Panc1 (cell line): ENCODE data around the gene DCDC2B. TPM values are rescaled to one million over a fixed set of nuclear protein-coding genes. Genes with fewer than 3 reads are reported as not detected.

ENCODE experiments used
- ATAC-seq: fragments of 200-7000 bp; cut with Tn5 transposase; 2 replicates; pipeline ENCODE4 v1.9.1; 2020; ENCODE audit warnings: mild to moderate bottlenecking, moderate library complexity
- BruUV-seq: library from RNA; stranded (reverse); fragments of 400-500 nt; replicated peaks from 2 replicates; lab custom pipeline; 2021; lab: Mats Ljungman, UMichigan
- CTCF ChIA-PET: fragments of 300-600 bp; sonication (Branson Sonifier 250); formaldehyde crosslinking; loops from one replicate; lab custom pipeline; 2022; ENCODE audit warnings: antibody characterized with exemption; lab: Charles Lee
- POLR2A ChIA-PET: fragments of 300-600 bp; sonication (Branson Sonifier 250); formaldehyde crosslinking; loops from one replicate; lab custom pipeline; 2022; ENCODE audit warnings: antibody characterized with exemption; lab: Charles Lee
- DNase-seq: peaks from one replicate; pipeline ENCODE4 v3.0.0-alpha.2; 2010; ENCODE audit warnings: low read depth, low spot score
- H3K27ac ChIP-seq: 2 replicates; pipeline ENCODE4 v1.5.1; 2011; ENCODE audit warnings: mild to moderate bottlenecking, low read length, inconsistent platforms
- H3K27me3 ChIP-seq: fragments of 200-500 bp; sonication (Bioruptor generic); 2 replicates; pipeline ENCODE4 v1.6.0; 2014; ENCODE audit warnings: low read length, inconsistent platforms; ENCODE audit not compliant: control insufficient read depth, insufficient read depth
- H3K36me3 ChIP-seq: fragments of 200-500 bp; sonication (Bioruptor generic); 2 replicates; pipeline ENCODE4 v1.5.1; 2014; ENCODE audit warnings: inconsistent platforms, mild to moderate bottlenecking, low read length, moderate library complexity; ENCODE audit not compliant: control insufficient read depth, insufficient read depth
- H3K4me1 ChIP-seq: 2 replicates; pipeline ENCODE4 v1.5.1; 2011; ENCODE audit warnings: inconsistent platforms, mild to moderate bottlenecking, low read length, moderate library complexity; ENCODE audit not compliant: control insufficient read depth, insufficient read depth
- H3K4me3 ChIP-seq, 2 experiments: 2 replicates each; pipeline ENCODE4 v1.5.1; 2011 to 2012; ENCODE audit warnings: low read depth in 2 of 2, low read length in 2 of 2, mild to moderate bottlenecking in 2 of 2, inconsistent platforms in 1 of 2, moderate library complexity in 1 of 2
- H3K9me3 ChIP-seq: fragments of 200-500 bp; sonication (Bioruptor generic); 2 replicates; pipeline ENCODE4 v1.5.1; 2014; ENCODE audit warnings: low read depth, mild to moderate bottlenecking, inconsistent platforms, low read length, moderate library complexity; ENCODE audit not compliant: control insufficient read depth, insufficient read depth
- POLR2AphosphoS5 ChIP-seq: IDR thresholded peaks from 2 replicates; pipeline ENCODE4 v1.6.1; 2012; ENCODE audit warnings: mild to moderate bottlenecking, low read depth, low read length, moderate library complexity
- SIN3A ChIP-seq: IDR thresholded peaks from 2 replicates; pipeline ENCODE4 v1.6.1; 2012; ENCODE audit warnings: low read depth, mild to moderate bottlenecking, low read length, moderate library complexity, borderline replicate concordance; ENCODE audit not compliant: insufficient read depth
- TCF7L2 ChIP-seq: IDR thresholded peaks from 2 replicates; pipeline ENCODE4 v1.6.1; 2011; ENCODE audit warnings: mild to moderate bottlenecking, low read depth, low read length, inconsistent platforms
- in situ Hi-C: cut with HindIII; loops from 2 replicates; pipeline ENCODE4 v1.10.0; 2016; ENCODE audit warnings: low sequenced_read_pairs, low pct_unique_long_range_greater_than_20kb
- intact Hi-C: fragments of 100-400 bp; cut with micrococcal nuclease; formaldehyde crosslinking; loops from one replicate; pipeline ENCODE4 v1.10.0; 2022; ENCODE audit not compliant: unreplicated experiment
- total RNA-seq: library from RNA; stranded (reverse); gene quantifications from one replicate; pipeline ENCODE4 v1.2.1, GENCODE V29; 2021; ENCODE audit not compliant: unreplicated experiment
- TF ChIP-seq, protein P1 (sequence below), 2 experiments: IDR thresholded peaks; 2 replicates each; pipeline ENCODE4 v1.6.1; 2011 to 2012; ENCODE audit warnings: low read depth in 2 of 2, control low read depth in 1 of 2, low read length in 1 of 2, mild to moderate bottlenecking in 1 of 2, moderate library complexity in 1 of 2; ENCODE audit not compliant: insufficient read depth in 1 of 2
- TF ChIP-seq, protein P2 (sequence below): fragments of 450-650 bp; IDR thresholded peaks from 2 replicates; pipeline ENCODE4 v1.5.1; 2017; ENCODE audit warnings: mild to moderate bottlenecking

Gene DCDC2B
- total RNA-seq, 1 experiment from 2014 or later = not detected

DNA sequence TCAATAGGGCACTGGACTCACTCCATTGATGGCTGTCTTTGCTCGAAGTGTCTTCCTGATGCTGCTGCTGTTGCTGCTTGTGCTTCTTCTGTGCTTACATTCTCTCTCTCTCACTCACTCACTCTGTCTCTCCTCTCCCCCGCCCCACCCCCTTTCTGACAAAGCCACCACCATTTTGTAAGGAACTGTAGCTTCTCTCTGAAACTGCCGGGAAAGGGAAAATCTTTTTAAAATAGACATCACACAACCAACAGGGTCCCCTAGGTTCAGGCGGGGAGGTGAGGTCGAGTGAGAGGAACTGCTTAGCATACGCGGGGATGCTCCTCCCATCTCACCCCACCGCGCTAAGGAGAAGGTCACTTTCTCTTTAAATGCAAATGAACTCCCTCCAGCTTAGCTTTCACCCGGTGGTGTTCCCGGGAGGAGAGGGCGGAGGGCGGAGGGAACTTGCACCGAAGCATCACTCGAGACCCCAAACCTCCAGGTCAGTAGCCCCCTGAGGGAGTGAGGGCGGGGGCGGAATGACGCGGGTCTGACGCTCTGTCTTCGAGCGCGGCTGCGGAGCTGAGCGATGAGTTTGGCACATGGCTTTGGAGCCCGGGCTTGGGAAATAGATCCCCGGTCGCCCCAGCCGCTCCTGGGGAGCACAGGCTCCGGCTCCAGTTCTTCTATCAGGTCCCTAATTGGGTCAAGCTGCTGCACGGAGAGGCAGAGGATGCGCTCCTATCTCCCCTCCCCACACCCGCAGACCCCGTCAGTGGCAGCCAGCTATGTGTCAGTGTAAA, 8.5 kb upstream of the DCDC2B start, which contains the start of gene CCDC28B:
Gene CCDC28B, plus strand, starts transcription at position 370 of the 785 bp plus-strand sequence. CDS start 1,341 bp downstream, outside the sequence.
- TF ChIP-seq POLR2AphosphoS5 (no peak), SIN3A (no peak; the same call in 1 of the 2 replicates), TCF7L2 (no peak)
- TF ChIP-seq, protein P1, sequence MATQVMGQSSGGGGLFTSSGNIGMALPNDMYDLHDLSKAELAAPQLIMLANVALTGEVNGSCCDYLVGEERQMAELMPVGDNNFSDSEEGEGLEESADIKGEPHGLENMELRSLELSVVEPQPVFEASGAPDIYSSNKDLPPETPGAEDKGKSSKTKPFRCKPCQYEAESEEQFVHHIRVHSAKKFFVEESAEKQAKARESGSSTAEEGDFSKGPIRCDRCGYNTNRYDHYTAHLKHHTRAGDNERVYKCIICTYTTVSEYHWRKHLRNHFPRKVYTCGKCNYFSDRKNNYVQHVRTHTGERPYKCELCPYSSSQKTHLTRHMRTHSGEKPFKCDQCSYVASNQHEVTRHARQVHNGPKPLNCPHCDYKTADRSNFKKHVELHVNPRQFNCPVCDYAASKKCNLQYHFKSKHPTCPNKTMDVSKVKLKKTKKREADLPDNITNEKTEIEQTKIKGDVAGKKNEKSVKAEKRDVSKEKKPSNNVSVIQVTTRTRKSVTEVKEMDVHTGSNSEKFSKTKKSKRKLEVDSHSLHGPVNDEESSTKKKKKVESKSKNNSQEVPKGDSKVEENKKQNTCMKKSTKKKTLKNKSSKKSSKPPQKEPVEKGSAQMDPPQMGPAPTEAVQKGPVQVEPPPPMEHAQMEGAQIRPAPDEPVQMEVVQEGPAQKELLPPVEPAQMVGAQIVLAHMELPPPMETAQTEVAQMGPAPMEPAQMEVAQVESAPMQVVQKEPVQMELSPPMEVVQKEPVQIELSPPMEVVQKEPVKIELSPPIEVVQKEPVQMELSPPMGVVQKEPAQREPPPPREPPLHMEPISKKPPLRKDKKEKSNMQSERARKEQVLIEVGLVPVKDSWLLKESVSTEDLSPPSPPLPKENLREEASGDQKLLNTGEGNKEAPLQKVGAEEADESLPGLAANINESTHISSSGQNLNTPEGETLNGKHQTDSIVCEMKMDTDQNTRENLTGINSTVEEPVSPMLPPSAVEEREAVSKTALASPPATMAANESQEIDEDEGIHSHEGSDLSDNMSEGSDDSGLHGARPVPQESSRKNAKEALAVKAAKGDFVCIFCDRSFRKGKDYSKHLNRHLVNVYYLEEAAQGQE (IDR thresholded peaks at IDR 0.05; ENCODE audit: insufficient read depth in 1 of 2, low read depth in 2 of 2, low read length in 1 of 2) = no peak
- TF ChIP-seq, protein P2, sequence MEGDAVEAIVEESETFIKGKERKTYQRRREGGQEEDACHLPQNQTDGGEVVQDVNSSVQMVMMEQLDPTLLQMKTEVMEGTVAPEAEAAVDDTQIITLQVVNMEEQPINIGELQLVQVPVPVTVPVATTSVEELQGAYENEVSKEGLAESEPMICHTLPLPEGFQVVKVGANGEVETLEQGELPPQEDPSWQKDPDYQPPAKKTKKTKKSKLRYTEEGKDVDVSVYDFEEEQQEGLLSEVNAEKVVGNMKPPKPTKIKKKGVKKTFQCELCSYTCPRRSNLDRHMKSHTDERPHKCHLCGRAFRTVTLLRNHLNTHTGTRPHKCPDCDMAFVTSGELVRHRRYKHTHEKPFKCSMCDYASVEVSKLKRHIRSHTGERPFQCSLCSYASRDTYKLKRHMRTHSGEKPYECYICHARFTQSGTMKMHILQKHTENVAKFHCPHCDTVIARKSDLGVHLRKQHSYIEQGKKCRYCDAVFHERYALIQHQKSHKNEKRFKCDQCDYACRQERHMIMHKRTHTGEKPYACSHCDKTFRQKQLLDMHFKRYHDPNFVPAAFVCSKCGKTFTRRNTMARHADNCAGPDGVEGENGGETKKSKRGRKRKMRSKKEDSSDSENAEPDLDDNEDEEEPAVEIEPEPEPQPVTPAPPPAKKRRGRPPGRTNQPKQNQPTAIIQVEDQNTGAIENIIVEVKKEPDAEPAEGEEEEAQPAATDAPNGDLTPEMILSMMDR = no peak
- in situ Hi-C loops (no loop called here), intact Hi-C loops (no loop called here)
- Histone ChIP-seq H3K27ac (peak within 1 kb of the TSS; percentile 81), H3K4me3 (peak within 1 kb of the TSS; percentile 60 to 71), H3K27me3 (no peaks in the 10 kb centered on the region), H3K36me3 (peaks cover 5% of the 10 kb centered on the region; the same call in 1 of the 2 replicates), H3K9me3 (no peaks in the 10 kb centered on the region), H3K4me1 (peaks cover 55% of the 10 kb centered on the region)
- POLR2A ChIA-PET = interaction anchor here (0.5 to 0.7 kb wide), 5 partner anchors 12 to 259 kb away, joined by 3 to 11 read pairs (median 3); no protein-coding TSS in a partner anchor
- ATAC-seq = peak; percentile 52
- CTCF ChIA-PET = no interaction called here
- no TSS peak for BruUV-seq
- no peak for DNase-seq

DNA sequence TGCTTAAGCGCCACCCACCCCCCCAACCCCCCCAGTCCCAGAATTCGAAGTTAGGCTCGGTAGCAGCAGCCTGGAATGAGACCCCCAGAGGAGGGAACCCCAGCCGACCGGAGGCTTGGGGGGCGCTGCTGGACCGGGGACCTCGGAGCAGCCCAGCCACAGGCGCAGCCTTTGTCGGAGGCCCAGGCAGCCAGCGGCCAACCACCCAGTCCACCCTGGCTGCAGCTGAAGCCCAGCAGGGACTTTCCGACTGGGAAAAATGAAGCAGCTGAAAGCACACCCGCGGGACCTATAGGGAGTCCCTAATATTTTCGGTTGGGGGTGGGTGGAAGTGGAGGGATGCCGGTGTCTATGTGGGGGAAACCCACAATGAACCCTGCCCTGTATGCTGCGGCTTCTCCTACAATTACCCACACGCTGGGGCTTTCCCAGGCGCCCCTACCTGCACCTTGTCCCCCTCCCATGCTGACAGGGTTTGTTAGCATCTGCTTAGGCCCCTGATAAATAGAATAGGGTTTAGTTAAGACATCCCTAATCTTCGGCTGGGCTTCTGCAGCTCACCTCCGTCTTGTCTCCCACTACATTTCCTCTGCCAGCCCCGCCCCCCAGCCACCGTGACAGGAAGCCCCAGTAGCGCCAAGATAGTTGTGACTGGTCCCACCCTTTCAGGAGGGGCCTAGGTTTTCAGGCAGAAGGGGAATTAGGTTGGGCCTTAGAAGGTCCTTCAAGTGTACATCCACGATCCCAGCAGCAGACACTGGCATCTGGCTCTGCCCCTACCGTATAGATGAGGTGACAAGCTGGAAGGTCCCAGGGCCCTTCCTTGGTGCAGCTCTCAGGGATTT, 7.7 kb upstream of the DCDC2B start:
- DNase-seq (no peak), ATAC-seq (peak; percentile 27)
- H3K36me3 ChIP-seq = no peaks in the 10 kb centered on the region
- H3K27ac ChIP-seq = peak overlapping the region; percentile 81
- no peaks in the 10 kb centered on the region for H3K9me3 ChIP-seq
- intact Hi-C loops = no loop called here
- TF ChIP-seq, protein P1 (IDR thresholded peaks at IDR 0.05; ENCODE audit: insufficient read depth in 1 of 2, low read depth in 2 of 2, low read length in 1 of 2) = no peak
- TF ChIP-seq TCF7L2 = no peak
- no peak; the same call in 1 of the 2 replicates for TF ChIP-seq POLR2AphosphoS5
- TF ChIP-seq, protein P2 = no peak
- no peak for TF ChIP-seq SIN3A
- ChIA-PET CTCF (interaction anchor here (0.5 kb wide), 1 partner anchor 15 kb away, joined by 3 read pairs; no protein-coding TSS in a partner anchor), POLR2A (interaction anchor here (0.5 to 0.7 kb wide), 3 partner anchors 10 to 260 kb away, joined by 3 to 4 read pairs (median 4); no protein-coding TSS in a partner anchor)
- no TSS peak for BruUV-seq
- peak overlapping the region; percentile 60 to 71 for H3K4me3 ChIP-seq
- peaks cover 51% of the 10 kb centered on the region for H3K4me1 ChIP-seq
- H3K27me3 ChIP-seq = no peaks in the 10 kb centered on the region
- in situ Hi-C loops = no loop called here
